Measurements from ENCODE around the gene LIN7C. TPM values are rescaled to one million over a fixed set of nuclear protein-coding genes. Genes with fewer than 3 reads are reported as not detected.

LIN7C gene
- total and polyA plus RNA-seq, 4 donors = 5.5 to 55.9 (median 16.7) TPM

GRCh38 chr11:27552341-27552740 lies 45.8 kb upstream of the LIN7C start:
- Histone ChIP-seq H3K4me3 (no peak overlapping the region), H3K27ac (ENCODE audit: low read depth in 1 of 2, low read length in 1 of 2) (no peak overlapping the region), H3K27me3 (ENCODE audit: control insufficient read depth in 3 of 3, insufficient read depth in 3 of 3, low read length in 2 of 3) (no peaks in the 10 kb centered on the region), H3K9me3 (ENCODE audit: control insufficient read depth in 4 of 4, insufficient read depth in 3 of 4, low read length in 3 of 4) (peaks cover 0 to 2% (median 0%) of the 10 kb centered on the region in 4 donors), H3K36me3 (ENCODE audit: control insufficient read depth in 4 of 4, insufficient read depth in 4 of 4, low read length in 4 of 4) (no peaks in the 10 kb centered on the region), H3K4me1 (ENCODE audit: control insufficient read depth in 5 of 5, insufficient read depth in 5 of 5, low read length in 5 of 5) (no peaks in the 10 kb centered on the region), H3K9ac (ENCODE audit: insufficient read depth in 1 of 2, low read length in 2 of 2) (no peak overlapping the region)
- 94 to 97% methylated on average over 2 of the region's 2 CpGs for WGBS, 2 donors
- DNase-seq (no peak), ATAC-seq (ENCODE audit: insufficient read depth, low FRiP score) (no peak)
- no peak for TF ChIP-seq CTCF (IDR thresholded peaks at IDR 0.05; ENCODE audit: control extremely low read depth, extremely low read depth)

GRCh38 chr11:27551127-27551526 lies 44.6 kb upstream of the LIN7C start:
- H3K27ac ChIP-seq (ENCODE audit: low read depth in 1 of 2, low read length in 1 of 2) = no peak overlapping the region
- H3K9ac ChIP-seq (ENCODE audit: insufficient read depth in 1 of 2, low read length in 2 of 2) = no peak overlapping the region
- peaks cover 0 to 2% (median 0%) of the 10 kb centered on the region in 4 donors for H3K9me3 ChIP-seq (ENCODE audit: control insufficient read depth in 4 of 4, insufficient read depth in 3 of 4, low read length in 3 of 4)
- ATAC-seq (ENCODE audit: insufficient read depth, low FRiP score) (no peak), DNase-seq (no peak)
- no peaks in the 10 kb centered on the region for H3K27me3 ChIP-seq (ENCODE audit: control insufficient read depth in 3 of 3, insufficient read depth in 3 of 3, low read length in 2 of 3)
- H3K4me1 ChIP-seq (ENCODE audit: control insufficient read depth in 5 of 5, insufficient read depth in 5 of 5, low read length in 5 of 5) = no peaks in the 10 kb centered on the region
- no peaks in the 10 kb centered on the region for H3K36me3 ChIP-seq (ENCODE audit: control insufficient read depth in 4 of 4, insufficient read depth in 4 of 4, low read length in 4 of 4)
- no peak overlapping the region for H3K4me3 ChIP-seq
- no peak for TF ChIP-seq CTCF (IDR thresholded peaks at IDR 0.05; ENCODE audit: control extremely low read depth, extremely low read depth)

- no peaks in the 10 kb centered on the region for H3K27me3 ChIP-seq (ENCODE audit: control insufficient read depth in 3 of 3, insufficient read depth in 3 of 3, low read length in 2 of 3)
- peaks cover 0 to 2% (median 0%) of the 10 kb centered on the region in 4 donors for H3K9me3 ChIP-seq (ENCODE audit: control insufficient read depth in 4 of 4, insufficient read depth in 3 of 4, low read length in 3 of 4)
- TF ChIP-seq CTCF (IDR thresholded peaks at IDR 0.05; ENCODE audit: control extremely low read depth, extremely low read depth) = no peak
- H3K36me3 ChIP-seq (ENCODE audit: control insufficient read depth in 4 of 4, insufficient read depth in 4 of 4, low read length in 4 of 4) = no peaks in the 10 kb centered on the region
- DNase-seq (no peak), ATAC-seq (ENCODE audit: insufficient read depth, low FRiP score) (no peak)
- H3K9ac ChIP-seq (ENCODE audit: insufficient read depth in 1 of 2, low read length in 2 of 2) = no peak overlapping the region
- no peak overlapping the region for H3K27ac ChIP-seq (ENCODE audit: low read depth in 1 of 2, low read length in 1 of 2)
- H3K4me3 ChIP-seq = no peak overlapping the region
- H3K4me1 ChIP-seq (ENCODE audit: control insufficient read depth in 5 of 5, insufficient read depth in 5 of 5, low read length in 5 of 5) = no peaks in the 10 kb centered on the region
Measured at GRCh38 chr11:27545946-27546345, 39.4 kb upstream of the LIN7C start.

- Histone ChIP-seq H3K4me1 (ENCODE audit: control insufficient read depth in 5 of 5, insufficient read depth in 5 of 5, low read length in 5 of 5) (no peaks in the 10 kb centered on the region), H3K4me3 (no peak overlapping the region), H3K9ac (ENCODE audit: insufficient read depth in 1 of 2, low read length in 2 of 2) (no peak overlapping the region), H3K9me3 (ENCODE audit: control insufficient read depth in 4 of 4, insufficient read depth in 3 of 4, low read length in 3 of 4) (no peaks in the 10 kb centered on the region), H3K27ac (ENCODE audit: low read depth in 1 of 2, low read length in 1 of 2) (no peak overlapping the region), H3K36me3 (ENCODE audit: control insufficient read depth in 4 of 4, insufficient read depth in 4 of 4, low read length in 4 of 4) (no peaks in the 10 kb centered on the region), H3K27me3 (ENCODE audit: control insufficient read depth in 3 of 3, insufficient read depth in 3 of 3, low read length in 2 of 3) (no peaks in the 10 kb centered on the region)
- no peak for TF ChIP-seq CTCF (IDR thresholded peaks at IDR 0.05; ENCODE audit: control extremely low read depth, extremely low read depth)
- 98 to 100% methylated on average over 3 of the region's 3 CpGs for WGBS, 2 donors
- DNase-seq (no peak), ATAC-seq (ENCODE audit: insufficient read depth, low FRiP score) (no peak)
Measured at GRCh38 chr11:27545035-27545434, 38.5 kb upstream of the LIN7C start.

All from lung (tissue), 12 donors.